ENCODE results near the gene NDST1.

The NDST1 gene

DNA sequence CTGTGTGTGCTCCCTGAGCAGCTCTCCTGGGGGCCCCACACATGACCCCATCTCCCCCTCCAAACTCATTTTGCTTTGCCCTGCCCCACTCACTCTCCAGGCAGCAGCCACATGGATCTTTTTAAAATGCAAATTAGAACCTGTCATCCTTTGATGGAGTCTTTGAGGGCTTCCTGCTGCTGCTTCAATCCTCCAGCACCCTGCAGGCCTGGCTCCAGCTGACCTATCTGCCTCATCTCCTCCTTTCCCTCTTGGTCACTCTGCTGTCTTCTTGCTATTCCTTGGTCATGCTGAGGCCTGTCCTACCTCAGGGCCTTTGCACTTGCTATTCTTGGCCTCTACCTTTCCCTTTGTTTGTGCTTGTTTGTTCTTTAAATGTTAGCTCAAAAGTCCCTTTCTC, 17.9 kb downstream of the NDST1 start:
- no peak for DNase-seq

DNA sequence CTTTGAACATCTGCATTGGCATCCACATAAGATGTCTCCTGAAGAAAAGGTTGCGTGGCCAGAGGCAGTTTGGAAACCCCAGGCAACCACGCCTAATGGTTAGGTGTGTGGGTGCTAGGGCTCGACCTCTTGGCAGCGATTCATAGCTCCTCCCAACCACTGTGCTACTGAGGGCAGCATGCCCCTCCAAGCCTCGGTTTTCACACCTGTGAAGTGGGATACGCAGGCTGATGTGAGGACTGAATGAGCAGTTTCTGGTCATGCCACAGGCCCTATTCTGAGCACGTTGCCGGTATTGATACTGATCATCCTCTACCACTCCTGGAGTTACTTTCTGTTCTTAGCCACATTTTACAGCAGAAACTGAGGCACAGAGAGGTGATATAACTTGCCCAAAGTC, 19.1 kb downstream of the NDST1 start:
- no peak for DNase-seq

DNA sequence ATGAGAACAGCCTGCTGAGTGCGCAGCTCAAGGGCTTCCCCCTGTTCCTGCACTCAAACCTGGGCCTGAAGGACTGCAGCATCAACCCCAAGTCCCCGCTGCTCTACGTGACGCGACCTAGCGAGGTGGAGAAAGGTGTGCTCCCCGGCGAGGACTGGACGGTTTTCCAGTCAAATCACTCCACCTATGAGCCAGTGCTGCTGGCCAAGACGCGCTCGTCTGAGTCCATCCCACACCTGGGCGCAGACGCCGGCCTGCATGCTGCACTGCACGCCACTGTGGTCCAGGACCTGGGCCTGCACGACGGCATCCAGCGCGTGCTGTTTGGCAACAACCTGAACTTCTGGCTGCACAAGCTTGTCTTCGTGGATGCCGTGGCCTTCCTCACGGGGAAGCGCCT, 19.9 kb downstream of the NDST1 start:
- DNase-seq, result no peak

DNA sequence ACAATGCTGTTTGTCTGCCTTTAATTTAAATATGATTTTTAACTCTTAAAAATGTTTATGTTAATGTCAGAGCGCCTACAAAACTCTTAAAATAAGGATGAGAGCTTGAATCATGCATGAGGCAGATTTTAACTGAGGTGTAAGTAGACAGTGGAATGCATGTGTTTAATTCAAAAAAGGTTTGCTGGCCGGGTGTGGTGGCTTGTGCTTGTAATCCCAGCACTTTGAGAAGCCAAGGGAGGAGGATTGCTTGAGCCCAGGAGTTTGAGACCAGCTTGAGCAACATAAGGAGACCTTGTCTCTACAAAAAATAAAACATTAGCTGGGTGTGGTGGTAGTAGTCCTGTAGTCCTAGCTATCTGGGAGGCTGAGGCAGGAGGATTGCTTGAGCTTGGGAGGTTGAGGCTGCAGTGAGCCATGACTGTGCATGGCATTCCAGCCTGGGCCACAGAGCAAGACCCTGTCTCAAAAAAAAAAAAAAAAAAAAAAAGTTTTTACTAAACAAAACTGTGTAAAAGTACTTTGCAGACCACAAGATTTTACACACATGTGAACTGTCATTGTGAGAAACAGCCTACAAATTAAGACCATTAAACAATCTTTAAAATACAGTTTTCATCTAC, 21.1 kb downstream of the NDST1 start:
- no peak for DNase-seq

DNA sequence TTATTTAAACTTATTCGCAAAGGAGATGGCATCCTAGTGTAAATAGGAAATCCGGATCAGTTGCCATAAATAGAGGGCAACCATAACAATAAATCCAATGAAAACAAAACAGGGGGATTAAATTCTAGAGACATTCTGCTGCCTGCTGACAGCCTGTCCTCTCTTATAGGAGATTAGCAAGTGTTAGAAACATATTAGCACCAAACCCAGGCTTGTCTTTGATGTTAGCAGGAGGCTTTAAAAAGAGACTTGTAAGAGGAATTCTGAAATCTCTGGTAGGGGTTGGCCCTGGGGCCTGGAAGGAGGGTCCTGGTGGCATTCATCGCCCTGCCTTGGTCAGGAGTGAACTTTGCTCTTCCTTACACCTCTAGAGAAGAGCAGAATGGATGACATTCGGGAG, 21.6 kb downstream of the NDST1 start:
- no peak for DNase-seq

DNA sequence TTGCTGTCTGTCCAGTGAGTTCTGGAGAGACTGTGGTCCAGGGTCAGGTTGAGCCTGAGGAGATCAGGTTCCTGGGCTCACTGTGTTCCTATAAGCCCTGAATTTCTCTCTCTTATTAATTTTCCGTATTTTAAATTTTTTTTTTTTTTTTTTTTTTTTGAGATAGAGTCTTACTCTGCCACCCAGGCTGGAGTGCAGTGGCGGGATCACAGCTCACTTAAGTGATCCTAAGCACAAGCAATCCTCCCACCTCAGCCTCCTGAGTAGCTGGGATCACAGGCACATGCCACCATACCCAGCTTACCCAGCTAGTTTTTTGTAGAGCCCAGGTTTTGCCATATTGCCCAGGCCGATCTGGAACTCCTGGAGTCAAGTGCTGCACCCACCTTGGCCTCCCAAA, 22.5 kb downstream of the NDST1 start:
- no peak for DNase-seq

DNA sequence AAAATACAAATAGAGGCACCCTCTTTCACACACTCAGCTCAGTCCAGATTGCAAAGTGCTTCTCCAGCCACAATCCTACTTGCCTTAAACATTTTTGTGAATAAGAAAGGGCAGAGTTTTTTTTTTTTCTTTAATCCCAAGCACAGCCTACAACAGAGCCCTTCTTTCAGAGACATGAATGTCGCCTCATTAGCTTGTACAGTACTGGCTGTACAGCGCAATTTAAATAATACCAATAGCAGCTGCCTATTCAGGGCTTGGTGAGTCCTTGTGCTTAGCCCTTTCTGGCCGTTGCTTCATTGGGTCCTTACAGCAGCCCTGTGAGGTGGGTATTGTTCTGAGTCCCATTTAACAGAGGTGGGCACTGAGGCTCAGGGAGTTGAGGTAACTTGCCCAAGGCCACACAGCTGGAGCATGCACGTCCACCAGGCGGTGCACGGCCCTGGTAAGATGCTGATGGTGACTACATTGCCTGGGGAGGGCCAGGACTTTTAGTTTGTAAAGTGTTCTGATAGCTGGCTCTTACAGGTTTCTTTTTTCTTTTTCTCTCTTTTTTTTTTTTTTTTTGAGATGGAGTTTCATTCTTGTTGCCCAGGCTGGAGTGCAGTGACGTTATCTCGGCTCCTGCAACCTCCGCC, 23.1 kb downstream of the NDST1 start:
- DNase-seq, result no peak

DNA sequence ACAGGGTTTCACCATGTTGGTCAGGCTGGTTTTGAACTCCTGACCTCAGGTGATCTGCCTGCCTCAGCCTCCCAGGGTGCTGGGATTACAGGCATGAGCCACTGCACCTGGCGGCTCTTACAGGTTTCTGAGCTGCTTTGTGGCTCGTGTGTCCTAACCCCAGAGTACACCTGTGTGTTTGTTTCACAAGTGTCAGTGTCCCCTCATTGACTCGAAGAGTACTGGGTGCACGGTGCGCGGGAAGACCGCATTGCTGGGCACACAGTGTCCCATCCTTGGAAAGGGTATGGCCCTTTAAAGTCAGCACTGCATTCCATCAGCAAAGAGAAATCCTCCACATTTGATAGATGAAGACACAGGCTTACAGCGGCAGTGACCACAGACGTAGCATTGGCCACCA, 23.8 kb downstream of the NDST1 start:
- DNase-seq, result no peak

DNA sequence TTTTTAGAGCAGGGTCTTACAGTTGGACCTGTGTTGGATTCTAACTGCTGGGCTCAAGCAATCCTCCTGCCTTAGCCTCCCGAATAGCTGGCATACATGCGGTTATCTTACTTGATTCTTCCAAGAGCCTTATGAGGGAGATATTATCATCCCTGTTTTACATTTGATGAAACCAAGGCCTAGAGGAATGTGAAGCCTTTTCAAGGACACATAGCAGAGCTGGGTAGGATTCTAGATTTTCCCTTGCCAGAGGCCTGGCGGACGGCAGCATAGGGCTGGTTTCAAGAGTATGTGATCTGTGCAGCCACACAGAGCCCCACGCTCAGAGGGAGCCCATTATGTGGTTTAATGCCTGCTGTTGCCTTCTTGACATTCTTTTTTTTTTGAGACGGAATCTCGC, 24.2 kb downstream of the NDST1 start:
- DNase-seq, result no peak

DNA sequence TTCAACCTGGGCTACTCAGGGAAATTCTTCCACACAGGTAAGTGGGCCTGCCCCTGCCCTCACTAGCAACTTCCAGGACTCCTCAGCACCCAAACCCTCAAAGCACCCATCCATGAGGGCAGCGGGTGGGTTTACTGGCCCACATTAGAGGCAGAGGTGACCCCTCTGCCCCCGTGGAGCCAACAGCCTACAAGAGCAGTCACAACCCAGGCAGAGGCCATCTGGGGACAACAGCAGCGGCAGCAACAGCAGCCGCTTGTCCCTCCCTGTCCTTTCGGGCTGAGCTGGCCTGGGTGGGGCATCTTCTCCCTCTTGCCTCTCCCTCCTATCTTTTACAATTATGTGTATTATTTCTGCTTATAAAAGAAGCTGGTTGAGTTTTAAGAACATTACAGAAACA, 25.1 kb downstream of the NDST1 start:
- DNase-seq, result no peak

DNA sequence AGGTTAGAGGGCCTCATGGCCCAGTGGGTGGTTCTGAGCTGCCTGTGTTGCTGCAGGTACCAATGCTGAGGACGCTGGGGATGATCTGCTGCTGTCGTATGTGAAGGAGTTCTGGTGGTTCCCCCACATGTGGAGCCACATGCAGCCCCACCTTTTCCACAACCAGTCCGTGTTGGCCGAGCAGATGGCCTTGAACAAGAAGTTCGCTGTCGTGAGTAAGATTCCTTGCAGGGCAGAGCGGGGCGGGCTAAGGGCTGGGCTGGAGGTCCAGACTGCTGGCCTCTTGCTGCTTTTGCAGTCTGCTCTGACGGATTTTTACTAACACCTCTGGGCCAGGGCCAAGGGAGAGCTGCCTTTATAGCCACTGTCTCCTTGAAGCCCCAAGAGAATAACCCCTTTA, 26.9 kb downstream of the NDST1 start:
- no peak for DNase-seq

DNA sequence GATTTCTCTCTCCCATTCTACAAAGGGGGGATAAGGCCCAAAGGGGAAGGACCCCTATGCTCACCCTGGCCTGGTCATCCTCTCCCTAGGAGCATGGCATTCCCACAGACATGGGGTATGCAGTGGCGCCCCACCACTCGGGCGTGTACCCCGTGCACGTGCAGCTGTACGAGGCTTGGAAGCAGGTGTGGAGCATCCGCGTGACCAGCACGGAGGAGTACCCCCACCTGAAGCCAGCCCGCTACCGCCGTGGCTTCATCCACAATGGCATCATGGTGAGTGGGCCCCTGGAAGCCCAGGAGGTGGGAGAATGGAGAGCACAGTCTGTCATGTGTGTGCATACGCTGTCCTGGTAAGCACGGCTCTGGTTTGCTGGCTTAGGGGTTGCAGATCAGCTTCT, 27.7 kb downstream of the NDST1 start:
- DNase-seq, result no peak

DNA sequence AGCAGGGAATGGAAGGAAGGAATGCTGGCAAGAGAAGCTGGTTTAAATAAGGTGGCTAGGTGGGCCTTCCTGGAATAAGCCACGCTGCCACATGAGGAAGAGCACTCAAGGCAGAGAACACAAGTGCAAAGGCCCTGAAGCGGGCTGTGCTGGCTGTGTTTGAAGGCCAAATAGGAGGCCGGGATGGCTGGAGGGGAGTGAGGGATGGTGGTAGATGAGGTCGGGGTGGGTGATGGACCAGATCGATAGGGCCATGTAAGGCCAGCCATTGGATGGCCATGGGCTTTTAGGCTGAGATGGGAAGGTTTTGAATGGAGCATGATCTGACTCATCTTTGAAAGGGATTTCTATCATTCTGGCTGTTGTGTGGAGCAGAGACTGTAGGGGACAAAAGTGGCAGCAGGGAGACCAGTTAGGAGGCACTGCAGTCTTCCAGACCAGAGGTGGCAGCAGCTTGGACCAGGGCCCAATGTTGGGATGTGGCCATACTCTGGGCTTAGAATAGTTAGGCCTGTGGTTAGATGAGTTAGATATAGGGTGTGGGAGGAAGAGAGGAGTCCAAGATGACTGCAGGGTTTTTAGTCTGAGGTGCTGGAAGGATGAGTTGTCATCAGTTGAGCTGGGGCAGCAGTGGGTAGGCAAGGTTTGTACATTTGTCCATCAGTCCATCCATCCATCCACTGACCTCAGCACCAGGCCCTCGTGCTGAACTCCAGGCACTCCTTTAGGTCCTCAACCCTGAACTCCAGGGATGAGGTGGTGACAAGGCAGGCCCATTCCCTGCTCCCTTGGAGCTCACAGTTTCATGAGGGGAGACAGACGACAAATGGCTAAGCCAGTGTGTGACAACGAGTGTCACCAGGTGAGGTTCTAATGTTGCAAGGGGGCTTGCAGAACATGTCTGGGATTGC, 30.3 kb downstream of the NDST1 start:
- DNase-seq, result no peak

DNA sequence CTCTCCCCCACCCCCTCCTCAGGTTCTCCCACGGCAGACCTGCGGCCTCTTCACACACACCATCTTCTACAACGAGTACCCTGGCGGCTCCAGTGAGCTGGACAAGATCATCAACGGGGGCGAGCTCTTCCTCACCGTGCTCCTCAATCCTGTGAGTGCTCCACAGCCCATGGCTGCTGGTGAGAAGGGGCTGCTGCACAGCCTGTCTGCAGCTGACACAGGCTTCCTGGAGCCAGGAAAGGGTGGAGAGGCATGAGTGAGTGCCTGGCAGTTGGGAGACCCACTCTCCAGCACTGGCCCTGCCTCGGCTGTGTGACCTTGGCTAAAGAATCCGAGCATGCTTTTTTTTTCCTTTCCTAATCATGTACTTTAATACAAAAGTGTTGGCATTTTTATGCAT, 31.3 kb downstream of the NDST1 start:
- DNase-seq, result no peak

DNA sequence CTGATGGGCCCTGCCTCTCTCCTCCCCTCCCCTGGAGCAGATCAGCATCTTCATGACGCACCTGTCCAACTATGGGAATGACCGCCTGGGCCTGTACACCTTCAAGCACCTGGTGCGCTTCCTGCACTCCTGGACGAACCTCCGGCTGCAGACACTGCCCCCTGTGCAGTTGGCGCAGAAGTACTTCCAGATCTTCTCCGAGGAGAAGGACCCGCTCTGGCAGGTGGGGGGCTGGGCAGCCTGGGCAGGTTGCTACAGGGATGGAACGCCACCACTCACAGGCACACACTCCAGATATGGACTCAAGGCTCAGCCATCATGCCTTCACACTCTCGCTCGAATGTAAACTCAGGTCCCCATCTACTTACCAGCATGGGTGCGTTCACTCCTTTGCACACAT, 32.1 kb downstream of the NDST1 start:
- no peak for DNase-seq

DNA sequence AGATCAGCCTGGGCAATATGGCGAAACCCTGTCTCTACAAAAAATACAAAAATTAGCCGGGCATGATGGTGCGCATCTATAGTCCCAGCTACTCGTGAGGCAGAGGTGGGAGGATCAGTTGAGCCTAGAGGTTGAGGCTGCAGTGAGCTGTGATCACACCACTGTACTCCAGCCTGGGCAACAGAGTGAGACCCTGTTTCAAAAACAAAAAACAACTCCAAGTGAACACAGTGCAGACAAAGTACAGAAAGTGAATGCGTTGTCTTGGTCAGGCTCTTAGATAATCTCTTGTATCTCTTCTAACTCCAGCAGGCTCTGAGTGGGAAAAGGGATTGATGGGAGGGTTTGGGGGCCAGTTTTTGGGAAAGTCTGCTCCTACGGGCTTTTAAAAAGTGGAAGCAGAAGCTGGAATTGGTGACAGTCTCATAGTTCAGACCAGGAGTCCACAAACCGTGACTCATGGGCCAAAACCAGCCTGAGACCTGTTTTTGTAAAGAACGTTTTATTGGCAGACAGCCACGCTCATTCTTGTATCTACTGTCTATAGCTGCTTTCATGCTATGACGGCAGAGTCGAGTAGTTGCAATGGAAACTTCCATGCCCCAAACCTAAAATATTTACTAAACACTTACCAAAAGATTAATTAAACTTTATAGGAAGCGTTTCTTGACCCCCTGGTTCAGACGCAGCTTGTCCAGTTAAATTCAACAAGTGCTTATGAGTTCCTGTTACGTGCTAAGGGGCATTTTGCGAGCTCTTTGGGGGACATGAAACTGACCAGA, 32.9 kb downstream of the NDST1 start:
- no peak for DNase-seq

DNA sequence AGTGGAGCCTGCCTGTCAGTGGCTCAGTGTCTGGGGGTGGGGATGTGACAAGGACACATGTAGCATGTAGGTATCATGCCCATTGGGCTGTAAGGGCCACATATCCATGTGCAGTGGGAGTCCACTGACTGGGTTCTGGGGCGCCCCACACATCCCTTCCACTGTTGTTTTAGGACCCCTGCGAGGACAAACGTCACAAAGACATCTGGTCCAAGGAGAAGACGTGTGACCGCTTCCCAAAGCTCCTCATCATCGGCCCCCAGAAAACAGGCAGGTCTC, 33.4 kb downstream of the NDST1 start:
- DNase-seq, result no peak

DNA sequence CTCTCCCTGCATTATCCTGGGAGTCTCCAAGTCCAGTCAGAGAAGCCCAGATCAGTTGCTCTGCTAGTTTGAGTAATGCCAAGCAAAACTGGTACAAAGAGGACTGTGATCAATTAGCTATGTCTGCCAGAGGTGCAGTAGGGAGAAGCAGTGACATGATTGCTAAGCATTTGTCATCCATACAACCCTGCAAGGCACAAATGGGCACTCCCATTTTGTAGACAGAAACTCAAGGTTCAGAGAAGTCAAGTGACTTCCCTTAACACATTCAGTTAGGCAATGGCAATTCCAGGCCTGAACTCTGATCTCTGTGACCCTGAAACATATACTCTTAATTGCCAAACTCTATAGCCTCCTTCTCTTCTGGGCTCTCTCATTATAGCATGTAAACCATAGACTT, 34.0 kb downstream of the NDST1 start:
- DNase-seq, result no peak

DNA sequence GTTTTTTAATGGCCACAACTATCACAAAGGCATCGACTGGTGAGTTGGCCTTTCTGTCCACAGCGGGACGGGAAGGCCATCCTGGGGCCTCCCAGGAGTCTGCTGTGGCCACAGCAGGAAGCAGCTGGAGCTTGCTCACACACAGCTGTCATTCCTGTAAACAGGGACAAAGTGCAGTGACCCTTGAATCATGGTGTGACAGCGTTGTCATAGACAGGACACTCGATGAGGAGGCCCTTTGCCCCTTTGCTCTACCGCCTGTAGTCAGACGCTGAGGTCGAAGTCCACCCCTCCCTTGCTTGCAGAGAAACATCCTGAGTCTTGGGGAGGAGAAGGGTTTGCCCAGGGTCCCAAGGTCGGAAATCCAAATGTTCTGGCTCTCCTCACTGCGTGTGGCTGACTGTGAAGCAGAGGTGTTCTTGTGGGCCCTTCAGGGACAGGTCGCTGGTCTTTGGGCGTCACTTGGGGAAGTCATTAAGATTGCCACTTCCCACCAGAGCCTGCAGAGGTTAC, 35.1 kb downstream of the NDST1 start:
- DNase-seq, result no peak

DNA sequence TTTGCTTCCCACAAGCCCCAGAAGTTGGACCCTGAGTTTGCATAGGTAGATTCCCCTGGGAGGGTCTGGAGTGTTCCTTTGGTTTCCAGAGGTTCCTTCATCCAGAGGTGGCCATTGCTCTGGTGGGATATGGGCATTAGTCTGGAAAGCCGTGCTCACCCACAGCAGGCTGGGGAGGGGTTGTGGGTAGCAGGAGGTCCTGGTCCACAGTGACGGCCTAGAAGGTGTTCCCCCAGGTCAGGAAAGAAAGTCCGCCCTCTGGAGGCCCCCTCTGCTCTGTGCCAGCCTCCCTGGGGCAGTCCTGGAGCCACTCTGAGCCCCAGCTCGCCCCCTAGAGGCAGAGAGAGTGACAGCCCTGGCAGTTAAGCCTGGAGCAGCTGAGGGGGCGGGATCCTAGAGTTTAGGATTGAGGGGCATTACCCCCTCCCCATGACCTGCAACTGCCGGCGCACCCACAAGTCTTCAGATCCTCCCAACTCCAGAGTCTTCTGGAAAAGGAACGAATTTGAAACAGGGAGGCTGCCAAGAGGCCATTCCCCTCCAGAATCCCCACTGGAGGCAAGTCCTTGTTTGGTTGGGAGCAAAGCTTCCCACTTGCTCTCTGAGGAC, 36.8 kb downstream of the NDST1 start:
- DNase-seq, result peak; percentile 45

DNA sequence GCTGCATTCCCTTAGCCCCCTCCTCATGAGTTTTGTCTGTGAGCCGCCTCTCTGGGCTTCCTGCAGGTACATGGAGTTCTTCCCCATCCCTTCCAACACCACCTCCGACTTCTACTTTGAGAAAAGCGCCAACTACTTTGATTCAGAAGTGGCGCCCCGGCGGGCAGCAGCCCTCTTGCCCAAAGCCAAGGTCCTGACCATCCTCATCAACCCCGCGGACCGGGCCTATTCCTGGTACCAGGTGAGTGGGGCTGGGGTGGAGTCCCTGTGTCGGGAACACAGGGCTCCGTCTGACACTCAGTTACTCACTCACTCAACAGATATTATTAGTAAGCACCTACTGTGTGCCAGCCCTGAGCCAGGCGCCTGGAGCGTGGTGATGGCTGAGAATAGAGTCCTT, 37.3 kb downstream of the NDST1 start:
- no peak for DNase-seq

DNA sequence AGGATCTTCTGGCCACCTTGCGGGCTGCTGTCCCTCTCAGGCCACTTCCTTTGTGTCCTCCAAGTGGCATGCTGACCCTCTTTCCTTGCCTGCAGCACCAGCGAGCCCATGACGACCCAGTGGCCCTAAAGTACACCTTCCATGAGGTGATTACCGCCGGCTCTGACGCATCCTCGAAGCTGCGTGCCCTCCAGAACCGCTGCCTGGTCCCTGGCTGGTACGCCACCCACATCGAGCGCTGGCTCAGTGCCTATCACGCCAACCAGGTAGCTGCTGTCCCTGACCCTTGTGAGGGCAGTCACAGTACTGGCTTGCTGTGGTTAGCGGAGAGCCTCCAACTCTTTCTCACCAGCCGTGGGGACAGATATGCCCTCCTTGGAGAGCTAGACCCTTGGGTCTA, 40.2 kb downstream of the NDST1 start:
- no peak for DNase-seq

DNA sequence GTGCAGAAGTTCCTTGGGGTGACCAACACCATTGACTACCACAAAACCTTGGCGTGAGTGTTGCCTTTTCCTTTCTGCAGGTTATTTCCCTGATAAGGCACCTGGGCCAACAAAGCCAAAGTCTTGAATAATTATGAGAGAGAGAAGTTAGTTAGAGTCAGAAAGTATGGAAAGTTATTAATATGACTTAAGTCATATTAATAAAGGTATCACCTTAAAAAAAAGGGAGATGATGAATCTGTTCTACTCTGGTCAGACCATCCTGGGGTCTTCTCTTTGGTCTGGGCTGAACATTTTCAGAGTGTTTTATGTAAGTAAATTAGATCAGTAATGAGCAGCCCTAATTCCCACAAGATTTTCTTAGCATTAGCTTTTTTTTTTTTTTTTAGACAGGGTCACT, 41.8 kb downstream of the NDST1 start:
- no peak for DNase-seq
